HG03354 (cell line): Measurements from ENCODE around the gene CACNB2.

ENCODE experiments used
- ATAC-seq: cut with Tn5 transposase; IDR thresholded peaks from one replicate; pipeline ENCODE4 v1.9.1; 2021; ENCODE audit warnings: mild to moderate bottlenecking; ENCODE audit not compliant: unreplicated experiment, poor library complexity, severe bottlenecking

The CACNB2 gene

GRCh38 chr10:18140149-18140956 is at the start of gene CACNB2:
CACNB2 (plus strand) TSS chr10:18140424.
- peak; percentile 55 for ATAC-seq

- no peak for ATAC-seq
Measured at GRCh38 chr10:18094332-18094731, 45.9 kb upstream of the CACNB2 start.

- ATAC-seq: no peak
Measured at GRCh38 chr10:18094793-18095192, 45.4 kb upstream of the CACNB2 start.

- no peak for ATAC-seq
Measured at GRCh38 chr10:18097524-18097923, 42.7 kb upstream of the CACNB2 start.

GRCh38 chr10:18098201-18098600 is 42.0 kb upstream of the CACNB2 start:
- no peak for ATAC-seq

- no peak for ATAC-seq
Measured at GRCh38 chr10:18099415-18099814, 40.8 kb upstream of the CACNB2 start.

- no peak for ATAC-seq
Measured at GRCh38 chr10:18100669-18101068, 39.6 kb upstream of the CACNB2 start.

- no peak for ATAC-seq
Measured at GRCh38 chr10:18102404-18102803, 37.8 kb upstream of the CACNB2 start.

- peak; percentile 53 for ATAC-seq
Measured at GRCh38 chr10:18104223-18104872, 35.9 kb upstream of the CACNB2 start.

GRCh38 chr10:18109341-18109870 is 30.8 kb upstream of the CACNB2 start:
- ATAC-seq: no peak

- no peak for ATAC-seq
Measured at GRCh38 chr10:18113881-18114280, 26.3 kb upstream of the CACNB2 start.

GRCh38 chr10:18117276-18117675 is 22.9 kb upstream of the CACNB2 start:
- ATAC-seq: no peak

GRCh38 chr10:18122753-18123152 is 17.5 kb upstream of the CACNB2 start:
- ATAC-seq: no peak

- ATAC-seq: no peak
Measured at GRCh38 chr10:18133046-18133445, 7.2 kb upstream of the CACNB2 start.

- no peak for ATAC-seq
Measured at GRCh38 chr10:18134509-18134908, 5.7 kb upstream of the CACNB2 start.

- ATAC-seq: no peak
Measured at GRCh38 chr10:18134921-18135320, 5.3 kb upstream of the CACNB2 start.

- no peak for ATAC-seq
Measured at GRCh38 chr10:18136073-18136791, 4.0 kb upstream of the CACNB2 start.

- ATAC-seq: no peak
Measured at GRCh38 chr10:18137111-18137510, 3.1 kb upstream of the CACNB2 start.

GRCh38 chr10:18140957-18141845 is 977 bp downstream of the CACNB2 start:
- ATAC-seq: peak; percentile 8
